NCI-H1436 (cell line): ENCODE results near the gene TTL.

Experiments
- DNase-seq: peaks from one replicate; lab custom pipeline; 2025; lab: John Stamatoyannopoulos, UW

The TTL gene

GRCh38 chr2:112583497-112584133, 101.7 kb downstream of the TTL start:
- no peak for DNase-seq

- peak; percentile 87 for DNase-seq
Measured at GRCh38 chr2:112584134-112584890, 102.4 kb downstream of the TTL start, which contains the start of gene CHCHD5. Gene CHCHD5, plus strand, starts transcription at chr2:112584609. Its CDS starts 39 bp downstream, at chr2:112584648.

GRCh38 chr2:112584891-112585250, 102.9 kb downstream of the TTL start:
- DNase-seq, result no peak

- no peak for DNase-seq
Measured at GRCh38 chr2:112585400-112585799, 103.4 kb downstream of the TTL start.

- no peak for DNase-seq
Measured at GRCh38 chr2:112585873-112586464, 104.0 kb downstream of the TTL start.

- no peak for DNase-seq
Measured at GRCh38 chr2:112588611-112589045, 106.7 kb downstream of the TTL start.
